Subcutaneous adipose tissue (tissue), 4 donors: Measurements from ENCODE around the gene AGAP1. TPM values are rescaled to one million over a fixed set of nuclear protein-coding genes. Genes with fewer than 3 reads are reported as not detected.

Source experiments
- CTCF ChIP-seq: fragments of 450-650 bp; IDR thresholded peaks from one replicate; pipeline ENCODE4 v1.5.1; 2016; ENCODE audit warnings: low read depth, mild to moderate bottlenecking, control low read depth, antibody characterized with exemption, moderate library complexity
- total RNA-seq, 4 donors: library from RNA; depleted of rRNA; stranded (reverse); fragments of >200 nt; gene quantifications; one replicate each; pipeline ENCODE4 v1.1.0, GENCODE V29; 2016

The AGAP1 gene
- total RNA-seq, 4 donors from 2014 or later = 13.6 to 26.3 (median 23.6) TPM

GRCh38 chr2:235813398-235813797 lies 319.6 kb downstream of the AGAP1 start:
- no peak for TF ChIP-seq CTCF

- TF ChIP-seq CTCF = no peak
These were observed 326.7 kb downstream of the AGAP1 start for GRCh38 chr2:235820571-235820970.

- no peak for TF ChIP-seq CTCF
These were observed 330.5 kb downstream of the AGAP1 start for GRCh38 chr2:235824331-235824730.

- no peak for TF ChIP-seq CTCF
These were observed 332.1 kb downstream of the AGAP1 start for GRCh38 chr2:235825946-235826345.

- no peak for TF ChIP-seq CTCF
These were observed 333.0 kb downstream of the AGAP1 start for GRCh38 chr2:235826826-235827225.

- no peak for TF ChIP-seq CTCF
These were observed 333.7 kb downstream of the AGAP1 start for GRCh38 chr2:235827585-235827992.

- TF ChIP-seq CTCF = no peak
These were observed 335.9 kb downstream of the AGAP1 start for GRCh38 chr2:235829726-235830125.

- TF ChIP-seq CTCF = no peak
These were observed 337.9 kb downstream of the AGAP1 start for GRCh38 chr2:235831755-235832154.
